Activated CD4-positive, alpha-beta memory T cell treated with anti-CD3 and anti-CD28 coated beads for 36 hours (primary cell): ENCODE data around the gene CA9. TPM values are rescaled to one million over a fixed set of nuclear protein-coding genes. Genes with fewer than 3 reads are reported as not detected.
A peak's percentile ranks its signal among the peaks of the same experiment; 100 is the strongest.

ENCODE experiments used
- CTCF ChIA-PET: fragments of 350-600 bp; sonication (Branson Sonifier 250); formaldehyde crosslinking; loops from one replicate; lab custom pipeline; 2021; ENCODE audit warnings: antibody characterized with exemption, inconsistent platforms; lab: Charles Lee
- POLR2A ChIA-PET: fragments of 350-600 bp; sonication (Branson Sonifier 250); formaldehyde crosslinking; loops from one replicate; lab custom pipeline; 2021; ENCODE audit warnings: antibody characterized with exemption; lab: Charles Lee
- DNase-seq: peaks from one replicate; pipeline ENCODE4 v3.0.0-alpha.2; 2020
- H3K27ac Mint-ChIP-seq: one replicate; pipeline ENCODE4 v1.8.0; 2021; ENCODE audit warnings: mixed read lengths
- H3K27me3 Mint-ChIP-seq: one replicate; pipeline ENCODE4 v1.8.0; 2021; ENCODE audit warnings: mixed read lengths
- H3K36me3 Mint-ChIP-seq: one replicate; pipeline ENCODE4 v1.8.0; 2021; ENCODE audit warnings: mixed read lengths
- H3K4me1 Mint-ChIP-seq: one replicate; pipeline ENCODE4 v1.8.0; 2021; ENCODE audit warnings: low read depth, mixed read lengths
- H3K4me3 Mint-ChIP-seq: one replicate; pipeline ENCODE4 v1.8.0; 2021; ENCODE audit warnings: mild to moderate bottlenecking, mixed read lengths
- H3K9me3 Mint-ChIP-seq: one replicate; pipeline ENCODE4 v1.8.0; 2021; ENCODE audit warnings: mixed read lengths
- intact Hi-C: fragments of 100-400 bp; cut with micrococcal nuclease; formaldehyde crosslinking; loops from one replicate; pipeline ENCODE4 v1.15.1; 2023
- total RNA-seq, 2 experiments: library from RNA; stranded (reverse); gene quantifications; one replicate each; pipeline ENCODE4 v1.2.3, GENCODE V29; 2021

The CA9 gene
- total RNA-seq, 2 experiments from 2014 or later = 0.90 to 1.6 TPM

DNA sequence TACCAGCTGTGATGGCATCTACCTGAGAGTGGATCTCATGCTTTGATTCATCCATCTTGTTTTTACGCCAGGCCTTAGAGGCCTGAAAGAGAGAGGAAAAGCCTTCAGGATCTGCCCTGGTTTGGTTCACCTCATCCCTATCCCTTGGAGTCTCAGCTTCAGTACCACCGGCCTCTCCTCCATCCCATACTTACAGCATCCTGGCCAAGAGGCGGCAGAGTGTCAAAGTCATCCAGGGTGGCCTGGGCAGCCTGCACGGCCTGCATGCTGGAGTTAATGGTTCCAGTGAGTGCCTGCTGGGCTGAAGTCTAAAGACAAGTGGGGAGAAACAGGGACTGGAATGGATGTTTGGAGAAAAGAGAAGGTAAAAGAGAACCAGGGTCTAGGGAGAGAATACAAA lies 45.8 kb downstream of the CA9 start:
- intact Hi-C loops = no loop called here
- Mint-ChIP-seq H3K36me3 (peaks cover 63% of the 10 kb centered on the region), H3K27ac (no peak overlapping the region), H3K4me3 (no peak overlapping the region), H3K4me1 (no peaks in the 10 kb centered on the region), H3K27me3 (no peaks in the 10 kb centered on the region), H3K9me3 (no peaks in the 10 kb centered on the region)
- DNase-seq = no peak
- ChIA-PET CTCF (interaction anchor here (0.8 to 1.5 kb wide), 2 partner anchors 8 to 23 kb away, joined by 3 read pairs; no protein-coding TSS in a partner anchor), POLR2A (no interaction called here)

DNA sequence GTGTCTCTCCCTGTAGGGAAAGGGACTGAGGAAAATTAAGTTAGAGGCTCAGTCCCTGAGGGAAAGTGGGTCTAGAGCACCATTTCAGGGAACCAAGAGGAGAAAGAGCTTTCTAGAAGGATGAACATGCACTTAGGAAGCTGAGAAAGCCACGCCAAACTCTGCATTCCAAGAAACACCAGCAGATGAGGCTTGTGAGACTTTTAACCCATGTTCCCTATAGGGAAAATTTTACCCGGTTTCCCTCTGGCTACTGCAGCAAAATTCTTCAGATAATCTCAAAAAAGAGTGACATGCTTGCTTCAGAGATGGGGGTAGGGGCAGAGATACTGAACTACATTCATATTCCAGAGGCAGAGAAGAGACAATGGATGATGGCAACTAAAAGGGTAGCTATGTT lies 49.7 kb downstream of the CA9 start:
- POLR2A ChIA-PET = no interaction called here
- Mint-ChIP-seq H3K27me3 (no peaks in the 10 kb centered on the region), H3K27ac (no peak overlapping the region), H3K4me1 (no peaks in the 10 kb centered on the region), H3K9me3 (no peaks in the 10 kb centered on the region), H3K36me3 (peaks cover 42% of the 10 kb centered on the region), H3K4me3 (no peak overlapping the region)
- DNase-seq = no peak
- CTCF ChIA-PET = interaction anchor here (1.0 to 3.8 kb wide), 3 partner anchors 11 to 27 kb away, joined by 3 to 15 read pairs (median 3); no protein-coding TSS in a partner anchor
- intact Hi-C loops = no loop called here

DNA sequence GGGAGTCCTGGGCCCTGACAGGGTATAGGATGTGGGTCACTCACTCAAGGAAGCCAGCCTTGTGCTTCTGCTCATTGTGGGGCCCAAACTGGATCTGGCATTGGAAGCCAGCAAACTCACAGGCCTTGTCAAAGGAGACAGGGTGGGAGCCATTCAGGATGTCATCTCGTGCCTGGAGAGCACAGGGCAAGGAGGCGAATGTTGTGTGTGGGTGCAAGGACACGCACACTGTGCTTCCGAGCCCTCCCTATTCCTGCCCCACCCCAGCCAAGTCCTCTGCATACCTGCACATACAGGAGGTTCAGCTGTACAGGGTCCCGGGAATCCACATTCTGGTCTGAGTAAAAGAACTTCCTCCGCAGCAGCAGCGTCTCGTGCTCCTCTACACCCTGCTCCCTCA lies 50.2 kb downstream of the CA9 start:
- H3K4me3 Mint-ChIP-seq = no peak overlapping the region
- CTCF ChIA-PET = interaction anchor here (1.0 to 9.6 kb wide), 3 partner anchors 12 to 28 kb away, joined by 3 to 82 read pairs (median 15); no protein-coding TSS in a partner anchor
- no peaks in the 10 kb centered on the region for H3K9me3 Mint-ChIP-seq
- POLR2A ChIA-PET = no interaction called here
- H3K4me1 Mint-ChIP-seq = no peaks in the 10 kb centered on the region
- no peak for DNase-seq
- intact Hi-C loops = no loop called here
- H3K36me3 Mint-ChIP-seq = peaks cover 41% of the 10 kb centered on the region
- no peaks in the 10 kb centered on the region for H3K27me3 Mint-ChIP-seq
- H3K27ac Mint-ChIP-seq = no peak overlapping the region

DNA sequence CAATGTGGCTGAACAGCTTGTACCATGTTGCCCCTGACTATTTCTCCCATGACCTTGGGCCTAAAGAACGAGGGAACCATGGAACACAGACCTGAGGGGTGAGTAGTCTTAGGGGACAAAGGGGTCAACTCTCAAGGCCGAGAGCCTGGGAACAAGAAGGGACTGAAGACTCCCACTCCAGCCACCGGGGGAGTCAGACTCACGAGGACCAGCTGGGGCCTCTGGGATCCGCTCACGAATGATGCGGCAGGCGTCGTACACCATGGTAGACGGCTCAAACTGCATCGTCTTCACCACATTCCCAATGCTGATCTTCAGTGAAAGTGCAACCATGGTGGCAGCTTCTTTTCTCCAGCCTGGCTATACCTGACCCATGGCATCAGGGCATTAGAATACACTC lies 51.6 kb downstream of the CA9 start:
- no peaks in the 10 kb centered on the region for H3K4me1 Mint-ChIP-seq
- peaks cover 27% of the 10 kb centered on the region for H3K36me3 Mint-ChIP-seq
- ChIA-PET POLR2A (no interaction called here), CTCF (interaction anchor here (0.9 to 9.6 kb wide), 2 partner anchors 29 to 65 kb away, joined by 5 to 82 read pairs; no protein-coding TSS in a partner anchor)
- no peaks in the 10 kb centered on the region for H3K9me3 Mint-ChIP-seq
- intact Hi-C loops = no loop called here
- H3K27me3 Mint-ChIP-seq = no peaks in the 10 kb centered on the region
- no peak for DNase-seq
- H3K27ac Mint-ChIP-seq = no peak overlapping the region
- H3K4me3 Mint-ChIP-seq = no peak overlapping the region

DNA sequence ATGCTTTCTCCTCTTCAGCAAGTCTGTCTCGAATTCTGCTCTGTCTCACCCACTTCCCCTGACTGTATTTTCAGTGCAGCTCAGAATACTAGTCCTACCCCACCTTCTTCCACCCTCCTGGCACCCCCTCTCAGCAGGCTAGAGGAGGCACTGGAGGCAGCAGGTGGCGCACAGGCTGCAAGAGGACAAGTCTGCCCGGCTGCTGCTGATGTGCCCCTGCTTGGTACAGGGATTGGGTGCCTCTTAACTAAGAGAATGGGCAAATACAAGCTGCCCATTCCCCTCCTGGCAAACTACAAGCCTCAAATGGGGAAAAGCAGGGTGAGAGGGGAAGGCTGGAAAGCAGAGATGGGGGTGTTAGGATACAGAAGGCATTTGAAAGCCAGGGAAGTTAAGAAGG lies 53.2 kb downstream of the CA9 start:
- H3K9me3 Mint-ChIP-seq = no peaks in the 10 kb centered on the region
- ChIA-PET CTCF (interaction anchor here (1.0 to 9.6 kb wide), 11 partner anchors 8 to 99 kb away, joined by 3 to 101 read pairs (median 8); partner anchors contain the start of genes ARHGEF39, CCDC107, GBA2 and RGP1), POLR2A (interaction anchor here (1.5 to 1.9 kb wide), 2 partner anchors 30 to 35 kb away, joined by 4 to 5 read pairs; no protein-coding TSS in a partner anchor)
- no peak overlapping the region for H3K4me3 Mint-ChIP-seq
- peak overlapping the region; percentile 2 for H3K27ac Mint-ChIP-seq
- peaks cover 8% of the 10 kb centered on the region for H3K4me1 Mint-ChIP-seq
- DNase-seq = peak; percentile 59
- intact Hi-C loops = no loop called here
- no peaks in the 10 kb centered on the region for H3K27me3 Mint-ChIP-seq
- H3K36me3 Mint-ChIP-seq = peaks cover 20% of the 10 kb centered on the region

DNA sequence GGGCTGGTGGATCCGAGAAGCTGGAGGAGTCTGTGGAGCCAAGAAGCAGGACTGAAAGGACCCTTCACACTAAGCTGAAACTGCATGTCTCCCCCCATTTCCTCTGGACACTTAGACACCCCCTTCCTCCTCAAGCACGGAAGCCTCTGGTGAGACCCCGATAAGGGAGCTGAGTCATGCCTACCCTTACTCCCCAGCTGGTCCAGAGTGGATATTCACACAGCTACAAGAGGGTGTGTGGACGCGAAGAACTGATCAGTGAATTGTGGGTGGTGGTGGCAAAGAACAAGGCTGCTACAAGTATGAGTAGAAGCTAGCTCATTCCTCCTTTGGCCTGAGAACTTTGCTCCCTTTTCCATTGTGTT lies 53.9 kb downstream of the CA9 start:
- ChIA-PET CTCF (interaction anchor here (0.6 to 9.6 kb wide), 17 partner anchors 7 to 955 kb away, joined by 3 to 101 read pairs (median 5); partner anchors contain the start of genes ARHGEF39, CCDC107, GBA2 and RGP1), POLR2A (interaction anchor here (0.8 to 2.4 kb wide), 7 partner anchors 12 to 81 kb away, joined by 3 to 17 read pairs (median 5); partner anchors contain the start of genes CCDC107, GBA2 and RGP1)
- Mint-ChIP-seq H3K4me3 (no peak overlapping the region), H3K9me3 (no peaks in the 10 kb centered on the region), H3K27me3 (no peaks in the 10 kb centered on the region), H3K4me1 (peaks cover 8% of the 10 kb centered on the region), H3K36me3 (peaks cover 15% of the 10 kb centered on the region), H3K27ac (no peak overlapping the region)
- intact Hi-C loops = loop anchor here (2.0 kb wide), 1 partner anchor 39 kb away; the partner anchor contains the start of gene TPM2
- no peak for DNase-seq

DNA sequence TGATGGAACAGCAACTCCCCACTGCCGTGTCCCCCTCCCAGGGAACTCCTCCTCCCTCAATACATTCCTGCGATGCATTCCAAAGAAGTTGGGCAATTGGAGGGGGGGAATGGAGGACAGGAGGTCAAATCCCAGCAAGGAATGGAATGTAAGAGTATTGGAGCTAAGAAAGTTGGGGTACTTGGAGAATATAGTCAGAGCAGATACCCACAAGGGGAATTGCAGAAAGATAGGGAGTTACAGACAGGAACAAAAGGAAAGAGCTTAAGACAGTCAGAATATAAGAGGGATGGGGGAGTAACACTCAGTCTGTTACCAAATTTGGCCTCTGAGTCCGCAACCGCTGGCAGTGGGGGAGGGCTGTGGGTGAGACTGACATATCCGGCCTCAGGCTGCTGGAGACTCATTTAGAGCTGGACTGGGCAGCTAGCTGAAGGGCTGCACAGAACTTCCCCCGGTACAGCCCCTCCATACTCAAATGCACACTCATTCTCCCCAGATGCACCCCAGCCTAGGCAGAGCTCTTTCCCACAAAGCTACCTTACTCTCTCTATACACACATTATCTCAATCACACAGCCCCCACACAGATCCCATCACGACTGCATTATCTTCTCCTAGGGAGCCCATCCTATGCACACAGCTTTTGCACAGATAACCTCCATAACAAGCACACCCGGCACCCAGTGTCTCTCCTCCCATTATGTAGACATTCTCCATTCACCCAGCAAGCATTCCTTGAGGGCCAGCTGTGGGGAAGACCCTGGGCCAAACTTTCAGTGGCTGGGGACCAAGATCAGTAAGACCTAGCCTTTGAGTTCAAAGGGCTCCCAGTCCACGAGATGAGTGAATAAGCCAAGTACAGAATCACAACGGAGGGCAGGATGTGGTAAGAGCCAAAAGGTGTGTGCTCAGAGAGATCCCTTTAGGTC lies 54.6 kb downstream of the CA9 start:
- H3K9me3 Mint-ChIP-seq = no peaks in the 10 kb centered on the region
- H3K27me3 Mint-ChIP-seq = no peaks in the 10 kb centered on the region
- intact Hi-C loops = loop anchor here (2.0 kb wide), 1 partner anchor 40 kb away; the partner anchor contains the start of gene TPM2
- H3K4me3 Mint-ChIP-seq = no peak overlapping the region
- no peak overlapping the region for H3K27ac Mint-ChIP-seq
- ChIA-PET POLR2A (interaction anchor here (0.8 to 2.4 kb wide), 8 partner anchors 13 to 82 kb away, joined by 3 to 17 read pairs (median 4); partner anchors contain the start of genes ARHGEF39, CCDC107, GBA2 and RGP1), CTCF (interaction anchor here (0.6 to 9.6 kb wide), 21 partner anchors 8 to 954 kb away, joined by 3 to 101 read pairs (median 5); partner anchors contain the start of genes ARHGEF39, CCDC107, GBA2 and RGP1)
- peak; percentile 80 for DNase-seq
- peaks cover 15% of the 10 kb centered on the region for H3K36me3 Mint-ChIP-seq
- peaks cover 11% of the 10 kb centered on the region for H3K4me1 Mint-ChIP-seq

DNA sequence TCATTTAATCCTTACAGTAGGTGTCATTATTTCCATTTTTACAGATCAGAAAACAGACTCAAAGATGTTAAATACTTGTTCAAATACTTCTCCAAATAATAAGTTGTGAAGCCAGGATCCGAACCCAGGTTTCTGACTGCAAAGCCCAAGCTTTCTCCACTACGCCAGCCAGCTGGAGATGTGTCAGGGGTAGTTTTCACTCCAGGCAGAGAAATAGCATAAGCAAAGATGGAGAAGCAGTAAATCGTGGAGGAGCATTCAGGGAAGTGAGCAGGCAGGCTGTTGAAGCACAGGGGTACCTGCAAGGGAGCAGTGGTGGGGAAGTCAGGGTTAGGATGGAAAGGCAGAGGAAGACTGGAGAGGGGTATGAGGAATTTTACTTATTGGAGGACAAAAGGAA lies 55.4 kb downstream of the CA9 start:
- H3K36me3 Mint-ChIP-seq = peaks cover 13% of the 10 kb centered on the region

DNA sequence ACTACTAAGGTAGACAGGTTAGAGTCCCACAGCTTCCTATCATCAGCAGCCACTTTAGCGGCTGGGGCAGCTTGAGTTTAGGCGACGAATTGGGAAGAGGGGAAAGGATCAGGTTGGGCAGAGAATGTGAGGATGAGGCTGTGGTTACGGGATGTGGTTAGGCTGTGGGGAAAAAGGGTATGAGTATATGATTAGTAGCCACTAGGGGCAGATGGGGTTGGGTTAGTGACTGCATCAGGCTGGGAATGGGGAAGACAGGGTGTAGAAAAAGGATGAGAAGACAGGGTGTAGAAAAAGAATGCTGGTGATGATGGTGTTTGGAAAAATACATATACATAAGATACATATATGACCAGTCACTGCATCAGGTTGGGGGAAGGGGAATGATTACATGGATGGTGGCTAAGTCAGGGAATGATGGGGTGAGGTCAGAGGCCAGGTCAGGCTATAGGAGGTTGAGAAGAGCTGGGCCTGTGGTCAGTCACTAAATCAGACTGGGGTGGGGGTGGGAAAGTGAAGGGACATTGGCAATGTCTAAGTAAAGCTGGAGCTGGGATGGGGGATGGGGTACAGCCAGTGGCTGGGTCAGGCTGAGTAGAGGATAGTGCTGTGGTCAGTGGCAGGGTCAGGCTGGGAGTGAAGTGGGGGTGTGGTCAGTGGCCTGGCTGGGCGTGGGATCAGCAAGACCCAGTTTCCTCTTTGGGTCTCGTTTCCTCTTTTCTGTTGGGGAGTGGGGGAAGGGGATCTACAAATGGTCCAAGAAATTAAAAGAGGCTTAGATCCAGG lies 56.2 kb downstream of the CA9 start:
- Mint-ChIP-seq H3K4me1 (peaks cover 22% of the 10 kb centered on the region), H3K27me3 (no peaks in the 10 kb centered on the region), H3K9me3 (no peaks in the 10 kb centered on the region), H3K27ac (no peak overlapping the region), H3K36me3 (peaks cover 10% of the 10 kb centered on the region), H3K4me3 (no peak overlapping the region)
- peak; percentile 59 for DNase-seq
- intact Hi-C loops = loop anchor here (2.0 to 10.0 kb wide), 3 partner anchors 41 to 655 kb away; partner anchors contain the start of genes FANCG, TPM2 and VCP
- CTCF ChIA-PET = interaction anchor here (1.0 to 9.6 kb wide), 14 partner anchors 18 to 625 kb away, joined by 3 to 101 read pairs (median 5); partner anchors contain the start of genes ARHGEF39, CCDC107, GBA2 and RGP1
- POLR2A ChIA-PET = interaction anchor here (1.0 to 3.7 kb wide), 8 partner anchors 33 to 113 kb away, joined by 3 to 20 read pairs (median 6); partner anchors contain the start of genes ARHGEF39, CCDC107, HINT2 and RMRP

More for the DNA sequence above, 55.4 kb downstream of the CA9 start:
- H3K27me3 Mint-ChIP-seq = no peaks in the 10 kb centered on the region
- no peak for DNase-seq
- H3K4me1 Mint-ChIP-seq = peaks cover 18% of the 10 kb centered on the region
- intact Hi-C loops = loop anchor here (2.0 kb wide), 1 partner anchor 40 kb away; the partner anchor contains the start of gene TPM2
- ChIA-PET CTCF (interaction anchor here (0.8 to 9.6 kb wide), 13 partner anchors 18 to 624 kb away, joined by 3 to 101 read pairs (median 5); partner anchors contain the start of genes ARHGEF39, CCDC107, GBA2 and RGP1), POLR2A (interaction anchor here (1.0 to 2.4 kb wide), 3 partner anchors 65 to 85 kb away, joined by 3 to 17 read pairs (median 4); partner anchors contain the start of genes ARHGEF39 and HINT2)
- no peak overlapping the region for H3K27ac Mint-ChIP-seq
- H3K9me3 Mint-ChIP-seq = no peaks in the 10 kb centered on the region
- H3K4me3 Mint-ChIP-seq = no peak overlapping the region

DNA sequence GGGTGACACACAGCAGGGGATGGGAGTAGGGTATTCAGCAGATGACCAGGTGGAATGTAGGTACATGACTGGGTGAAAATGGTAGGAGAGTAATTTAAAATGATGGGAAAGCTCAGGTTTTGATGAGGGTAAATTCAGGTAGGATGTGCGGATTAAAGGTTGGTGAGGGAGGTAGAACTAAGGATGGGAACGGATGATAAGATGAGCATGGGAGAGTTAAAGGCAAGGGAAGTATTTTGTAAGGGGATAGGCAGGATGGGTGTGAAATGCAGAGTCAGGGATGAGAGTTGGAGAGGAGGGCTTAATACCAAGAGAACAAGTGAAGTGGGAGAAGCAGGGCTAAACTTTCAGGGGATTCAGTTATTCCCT lies 56.7 kb downstream of the CA9 start:
- H3K4me3 Mint-ChIP-seq = no peak overlapping the region
- intact Hi-C loops = loop anchor here (5.0 to 10.0 kb wide), 2 partner anchors 618 to 656 kb away; partner anchors contain the start of genes FANCG and VCP
- POLR2A ChIA-PET = interaction anchor here (1.0 to 3.7 kb wide), 7 partner anchors 18 to 114 kb away, joined by 3 to 20 read pairs (median 6); partner anchors contain the start of genes ARHGEF39, CCDC107, GBA2 and RGP1

More for the DNA sequence above, 56.7 kb downstream of the CA9 start:
- H3K36me3 Mint-ChIP-seq = peaks cover 13% of the 10 kb centered on the region
- CTCF ChIA-PET = interaction anchor here (1.3 to 9.6 kb wide), 10 partner anchors 17 to 249 kb away, joined by 4 to 101 read pairs (median 9); partner anchors contain the start of genes ARHGEF39, CCDC107, GBA2 and RGP1
- no peak for DNase-seq
- H3K4me1 Mint-ChIP-seq = peaks cover 22% of the 10 kb centered on the region
- no peak overlapping the region for H3K27ac Mint-ChIP-seq
- H3K9me3 Mint-ChIP-seq = no peaks in the 10 kb centered on the region
- H3K27me3 Mint-ChIP-seq = no peaks in the 10 kb centered on the region
